GM10266 (cell line): ENCODE measurements around the gene C1orf167.

Experiments used
- DNase-seq: peaks from one replicate; pipeline ENCODE4 v3.0.0; 2012; ENCODE audit errors: extremely low spot score
- TF ChIP-seq, protein P1 (sequence below): IDR thresholded peaks from 2 replicates; pipeline ENCODE4 v1.5.1; 2012; ENCODE audit warnings: mild to moderate bottlenecking, low read depth; ENCODE audit not compliant: control insufficient read depth, insufficient read depth; ENCODE audit errors: missing control alignments

Gene C1orf167

GRCh38 chr1:11828511-11828910 is 66.5 kb downstream of the C1orf167 start:
- no peak for DNase-seq
- TF ChIP-seq, protein P1, sequence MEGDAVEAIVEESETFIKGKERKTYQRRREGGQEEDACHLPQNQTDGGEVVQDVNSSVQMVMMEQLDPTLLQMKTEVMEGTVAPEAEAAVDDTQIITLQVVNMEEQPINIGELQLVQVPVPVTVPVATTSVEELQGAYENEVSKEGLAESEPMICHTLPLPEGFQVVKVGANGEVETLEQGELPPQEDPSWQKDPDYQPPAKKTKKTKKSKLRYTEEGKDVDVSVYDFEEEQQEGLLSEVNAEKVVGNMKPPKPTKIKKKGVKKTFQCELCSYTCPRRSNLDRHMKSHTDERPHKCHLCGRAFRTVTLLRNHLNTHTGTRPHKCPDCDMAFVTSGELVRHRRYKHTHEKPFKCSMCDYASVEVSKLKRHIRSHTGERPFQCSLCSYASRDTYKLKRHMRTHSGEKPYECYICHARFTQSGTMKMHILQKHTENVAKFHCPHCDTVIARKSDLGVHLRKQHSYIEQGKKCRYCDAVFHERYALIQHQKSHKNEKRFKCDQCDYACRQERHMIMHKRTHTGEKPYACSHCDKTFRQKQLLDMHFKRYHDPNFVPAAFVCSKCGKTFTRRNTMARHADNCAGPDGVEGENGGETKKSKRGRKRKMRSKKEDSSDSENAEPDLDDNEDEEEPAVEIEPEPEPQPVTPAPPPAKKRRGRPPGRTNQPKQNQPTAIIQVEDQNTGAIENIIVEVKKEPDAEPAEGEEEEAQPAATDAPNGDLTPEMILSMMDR = no peak

- DNase-seq = no peak
- TF ChIP-seq, protein P1 = no peak
Measured at GRCh38 chr1:11831945-11832725, 70.1 kb downstream of the C1orf167 start.

- TF ChIP-seq, protein P1 = no peak
- no peak for DNase-seq
Measured at GRCh38 chr1:11833497-11833896, 71.5 kb downstream of the C1orf167 start.

- DNase-seq = no peak
- TF ChIP-seq, protein P1 = no peak
Measured at GRCh38 chr1:11833900-11834299, 71.9 kb downstream of the C1orf167 start.

DNA sequence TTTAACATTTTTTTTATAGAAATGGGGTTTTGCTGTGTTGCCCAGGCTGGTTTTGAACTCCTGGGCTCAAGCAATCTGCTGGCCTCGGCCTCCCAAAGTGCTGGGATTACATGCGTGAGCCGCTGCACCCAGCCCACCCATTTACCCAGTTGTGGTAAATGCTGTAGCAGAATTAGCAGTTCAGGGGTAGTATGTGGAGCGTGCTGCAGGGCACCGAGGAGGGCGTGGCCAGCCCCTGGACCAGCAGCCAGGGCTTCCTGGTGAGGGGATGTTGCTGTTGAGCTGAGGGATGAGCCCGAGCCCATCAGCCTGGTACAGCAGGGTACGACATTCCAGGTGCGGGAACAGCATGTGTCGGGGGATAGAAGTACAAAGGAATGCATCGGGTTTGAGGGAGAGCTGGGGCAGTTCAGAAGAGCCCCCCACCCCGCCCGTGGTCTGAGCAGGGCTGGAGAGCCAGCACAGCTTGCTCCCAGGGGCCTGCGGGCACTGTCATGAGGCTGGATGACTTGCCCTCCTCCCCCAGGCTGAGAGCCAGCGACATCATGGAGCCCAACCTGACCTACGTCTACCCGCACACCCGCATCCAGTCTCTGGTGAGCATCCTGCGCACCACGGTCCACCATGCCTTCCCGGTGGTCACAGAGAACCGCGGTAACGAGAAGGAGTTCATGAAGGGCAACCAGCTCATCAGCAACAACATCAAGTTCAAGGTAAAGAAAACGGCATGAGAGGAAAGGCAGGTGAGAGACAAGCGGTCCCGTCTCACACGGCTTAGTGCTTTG is 73.6 kb downstream of the C1orf167 start:
- no peak for DNase-seq
- TF ChIP-seq, protein P1 = no peak

GRCh38 chr1:11836955-11837766 is 75.2 kb downstream of the C1orf167 start:
- TF ChIP-seq, protein P1 = no peak
- DNase-seq = no peak
